SK-N-SH treated with all-trans-retinoic acid at 6 μM for 48 hours (cell line): ENCODE measurements around the gene SORL1.

Source experiments
- ATAC-seq: fragments of 200-7000 bp; cut with Tn5 transposase; 3 replicates; pipeline ENCODE4 v1.9.1; 2020; ENCODE audit warnings: mild to moderate bottlenecking, moderate library complexity
- BACH2 ChIP-seq: fragments of 250-450 bp; sonication (Bioruptor Pico); IDR thresholded peaks from 2 replicates; pipeline ENCODE4 v1.9.0; 2021; ENCODE audit warnings: mild to moderate bottlenecking, borderline replicate concordance
- CREB5 ChIP-seq: fragments of 250-450 bp; sonication (Bioruptor Pico); IDR thresholded peaks from 2 replicates; pipeline ENCODE4 v1.5.1; 2020; ENCODE audit warnings: low read depth, mild to moderate bottlenecking, moderate library complexity
- CSRNP3 ChIP-seq: fragments of 250-450 bp; sonication (Bioruptor Pico); IDR thresholded peaks from 2 replicates; pipeline ENCODE4 v1.5.1; 2021; ENCODE audit warnings: mild to moderate bottlenecking, moderate library complexity
- ESRRG ChIP-seq: fragments of 250-450 bp; sonication (Bioruptor Pico); IDR thresholded peaks from 2 replicates; pipeline ENCODE4 v1.6.1; 2021; ENCODE audit warnings: mild to moderate bottlenecking
- GLIS3 ChIP-seq: fragments of 250-450 bp; sonication (Bioruptor Pico); IDR thresholded peaks from 2 replicates; pipeline ENCODE4 v1.5.0; 2020; ENCODE audit warnings: mild to moderate bottlenecking, moderate library complexity
- ISL1 ChIP-seq: fragments of 250-450 bp; sonication (Bioruptor Pico); IDR thresholded peaks from 2 replicates; pipeline ENCODE4 v2.1.2; 2022; ENCODE audit warnings: mild to moderate bottlenecking, moderate library complexity
- PATZ1 ChIP-seq: fragments of 250-450 bp; sonication (Bioruptor Pico); IDR thresholded peaks from 2 replicates; pipeline ENCODE4 v1.8.0; 2020; ENCODE audit warnings: mild to moderate bottlenecking, moderate library complexity, borderline replicate concordance
- POU6F1 ChIP-seq: fragments of 250-450 bp; sonication (Bioruptor Pico); IDR thresholded peaks from 2 replicates; pipeline ENCODE4 v1.8.0; 2021; ENCODE audit warnings: low read depth, mild to moderate bottlenecking, moderate library complexity, borderline replicate concordance
- PPARA ChIP-seq: fragments of 250-450 bp; sonication (Bioruptor Pico); IDR thresholded peaks from 2 replicates; pipeline ENCODE4 v1.5.0; 2020; ENCODE audit warnings: mild to moderate bottlenecking, borderline replicate concordance
- RARB ChIP-seq: fragments of 250-450 bp; sonication (Bioruptor Pico); IDR thresholded peaks from 2 replicates; pipeline ENCODE4 v1.8.0; 2021; ENCODE audit warnings: mild to moderate bottlenecking, moderate library complexity
- SNAI2 ChIP-seq: fragments of 250-450 bp; sonication (Bioruptor Pico); IDR thresholded peaks from 2 replicates; pipeline ENCODE4 v1.5.0; 2020; ENCODE audit warnings: mild to moderate bottlenecking, moderate library complexity
- TCF4 ChIP-seq: fragments of 250-450 bp; sonication (Bioruptor Pico); IDR thresholded peaks from 2 replicates; pipeline ENCODE4 v1.8.0; 2021; ENCODE audit warnings: mild to moderate bottlenecking, moderate library complexity, borderline replicate concordance
- TSHZ2 ChIP-seq: fragments of 250-450 bp; sonication (Bioruptor Pico); IDR thresholded peaks from 2 replicates; pipeline ENCODE4 v1.5.0; 2020; ENCODE audit warnings: mild to moderate bottlenecking, moderate library complexity
- ZC3H10 ChIP-seq: fragments of 250-450 bp; sonication (Bioruptor Pico); IDR thresholded peaks from 2 replicates; pipeline ENCODE4 v1.5.1; 2021; ENCODE audit warnings: mild to moderate bottlenecking, moderate library complexity
- ZFP3 ChIP-seq: fragments of 250-450 bp; sonication (Bioruptor Pico); IDR thresholded peaks from 2 replicates; pipeline ENCODE4 v1.5.0; 2020; ENCODE audit warnings: mild to moderate bottlenecking, moderate library complexity
- ZFP30 ChIP-seq: fragments of 450-650 bp; formaldehyde crosslinking; IDR thresholded peaks from 2 replicates; pipeline ENCODE4 v1.5.0; 2022; ENCODE audit warnings: mild to moderate bottlenecking, moderate library complexity
- ZNF565 ChIP-seq: fragments of 450-650 bp; formaldehyde crosslinking; conservative IDR thresholded peaks from 2 replicates; pipeline ENCODE4 v1.5.0; 2020; ENCODE audit warnings: low read depth, mild to moderate bottlenecking, moderate library complexity
- ZNF70 ChIP-seq: fragments of 450-650 bp; formaldehyde crosslinking; IDR thresholded peaks from 2 replicates; pipeline ENCODE4 v1.5.0; 2020; ENCODE audit warnings: mild to moderate bottlenecking, moderate library complexity
- ZNF8 ChIP-seq: fragments of 450-650 bp; formaldehyde crosslinking; IDR thresholded peaks from 2 replicates; pipeline ENCODE4 v1.5.0; 2020; ENCODE audit warnings: mild to moderate bottlenecking, moderate library complexity

SORL1 gene

GRCh38 chr11:121656328-121657090 lies 204.4 kb downstream of the SORL1 start:
- peak; percentile 21; the same call in 2 of the 3 replicates for ATAC-seq
- TF ChIP-seq ZNF565 (no peak), ZFP3 (no peak), TCF4 (CRISPR knock-in tag) (no peak), ZFP30 (no peak), ZNF70 (no peak), PPARA (CRISPR knock-in tag) (no peak), BACH2 (CRISPR knock-in tag) (no peak), TSHZ2 (no peak), CREB5 (no peak), GLIS3 (CRISPR knock-in tag) (no peak), ZNF8 (CRISPR knock-in tag) (no peak), PATZ1 (CRISPR knock-in tag) (no peak), ESRRG (CRISPR knock-in tag) (no peak), ZC3H10 (no peak), RARB (no peak)

- no peak for TF ChIP-seq RARB
- TF ChIP-seq CREB5, result no peak
- TF ChIP-seq CSRNP3 (CRISPR knock-in tag), result no peak
- no peak for TF ChIP-seq SNAI2 (CRISPR knock-in tag)
- no peak for TF ChIP-seq BACH2 (CRISPR knock-in tag)
- ATAC-seq, result no peak
These were observed 205.0 kb downstream of the SORL1 start for GRCh38 chr11:121657146-121657545.

GRCh38 chr11:121659811-121660210 lies 207.7 kb downstream of the SORL1 start:
- TF ChIP-seq ZC3H10, result no peak
- TF ChIP-seq ZFP3, result no peak
- no peak for TF ChIP-seq GLIS3 (CRISPR knock-in tag)
- no peak for TF ChIP-seq ISL1 (CRISPR knock-in tag)
- no peak for TF ChIP-seq PPARA (CRISPR knock-in tag)

GRCh38 chr11:121661880-121662486 lies 209.9 kb downstream of the SORL1 start:
- TF ChIP-seq BACH2 (CRISPR knock-in tag), result no peak
- no peak for TF ChIP-seq ZNF8 (CRISPR knock-in tag)
- no peak for TF ChIP-seq SNAI2 (CRISPR knock-in tag)
- TF ChIP-seq ZNF70, result no peak
- peak; percentile 48 for TF ChIP-seq ZC3H10
- no peak for TF ChIP-seq POU6F1 (CRISPR knock-in tag)
- no peak for TF ChIP-seq ISL1 (CRISPR knock-in tag)
- TF ChIP-seq TSHZ2, result no peak
- TF ChIP-seq, all 23 proteins: peak for 1
- peak; percentile 42 for ATAC-seq

More at GRCh38 chr11:121659811-121660210, 207.7 kb downstream of the SORL1 start:
- no peak for ATAC-seq
